Forelimb muscle (tissue), 1 donor: ENCODE measurements around the gene OR56B1. TPM values are rescaled to one million over a fixed set of nuclear protein-coding genes. Genes with fewer than 3 reads are reported as not detected.

Experiments used
- DNase-seq: peaks from one replicate; pipeline ENCODE4 v3.0.0-alpha.2; 2013; ENCODE audit warnings: low read depth
- polyA plus RNA-seq: library from polyadenylated mRNA; unstranded; fragments of 120-200 nt; gene quantifications from one replicate; pipeline ENCODE4 v1.2.1, GENCODE V29; 2013; ENCODE audit not compliant: insufficient read length

The OR56B1 gene
- polyA plus RNA-seq, 1 donor: not detected

GRCh38 chr11:5727691-5728090 is 8.6 kb upstream of the OR56B1 start:
- DNase-seq: no peak

GRCh38 chr11:5737091-5737490 is 843 bp downstream of the OR56B1 start:
- DNase-seq: no peak

- no peak for DNase-seq
Measured at GRCh38 chr11:5737670-5738392, 1.6 kb downstream of the OR56B1 start.

GRCh38 chr11:5738431-5738830 is 2.2 kb downstream of the OR56B1 start:
- DNase-seq: no peak

GRCh38 chr11:5746614-5747013 is 10.4 kb downstream of the OR56B1 start:
- DNase-seq: no peak

GRCh38 chr11:5749836-5750235 is 13.6 kb downstream of the OR56B1 start:
- no peak for DNase-seq

GRCh38 chr11:5753943-5754342 is 17.7 kb downstream of the OR56B1 start, which contains the start of gene OR52N4:
Gene OR52N4, plus strand, starts transcription at chr11:5754243. Its CDS starts 498 bp downstream, at chr11:5754741.
- no peak for DNase-seq

GRCh38 chr11:5767056-5767455 is 30.8 kb downstream of the OR56B1 start:
- no peak for DNase-seq

GRCh38 chr11:5783255-5783654 is 47.0 kb downstream of the OR56B1 start, which contains the start of gene OR52N5:
Gene OR52N5, minus strand, starts transcription at chr11:5783355. Its CDS starts 4,721 bp downstream, at chr11:5778634.
- no peak for DNase-seq

Other genes starting within 250 kb of the OR56B1 start
- not detected for gene OR52D1, start 247.8 kb upstream of the OR56B1 start, polyA plus RNA-seq
- gene UBQLN3, start 226.5 kb upstream of the OR56B1 start, polyA plus RNA-seq: not detected
- gene UBQLNL, start 219.7 kb upstream of the OR56B1 start, polyA plus RNA-seq: 0.18 TPM
- gene OR52H1, start 187.9 kb upstream of the OR56B1 start, polyA plus RNA-seq: not detected
- not detected for gene OR52B6, start 155.6 kb upstream of the OR56B1 start, polyA plus RNA-seq
- gene TRIM6, start 139.8 kb upstream of the OR56B1 start, polyA plus RNA-seq: 1.4 TPM
- 4.5 TPM for gene TRIM34, start 111.4 kb upstream of the OR56B1 start, polyA plus RNA-seq
- 11.4 TPM for gene TRIM5, start 51.4 kb upstream of the OR56B1 start, polyA plus RNA-seq
- 8.1 TPM for gene TRIM22, start 46.7 kb upstream of the OR56B1 start, polyA plus RNA-seq
- gene OR52N4, start 17.8 kb downstream of the OR56B1 start, polyA plus RNA-seq: not detected
- not detected for gene OR52N5, start 46.9 kb downstream of the OR56B1 start, polyA plus RNA-seq
- gene OR52N1, start 54.8 kb downstream of the OR56B1 start, polyA plus RNA-seq: not detected
- not detected for gene OR52N2, start 72.5 kb downstream of the OR56B1 start, polyA plus RNA-seq
- not detected for gene OR52E6, start 105.4 kb downstream of the OR56B1 start, polyA plus RNA-seq
- gene OR52E8, start 121.2 kb downstream of the OR56B1 start, polyA plus RNA-seq: not detected
- not detected for gene OR52E4, start 144.2 kb downstream of the OR56B1 start, polyA plus RNA-seq
- not detected for gene OR52E5, start 156.8 kb downstream of the OR56B1 start, polyA plus RNA-seq
- not detected for gene OR56A3, start 205.8 kb downstream of the OR56B1 start, polyA plus RNA-seq
- not detected for gene OR56A5, start 232.0 kb downstream of the OR56B1 start, polyA plus RNA-seq